Neural cell (in vitro differentiated cells): ENCODE results near the gene TMEM272. TPM values are rescaled to one million over a fixed set of nuclear protein-coding genes. Genes with fewer than 3 reads are reported as not detected.
"Not testable (repeated sequence)": the region's sequence is repeated elsewhere in the genome, so short reads cannot be mapped to it uniquely, and the experiment has no call there.

ENCODE experiments used
- H2AFZ ChIP-seq: fragments of 200-600, 300-800 bp; sonication (generic), shearing (Covaris generic); 2 replicates; pipeline ENCODE4 v1.6.0; 2014; ENCODE audit warnings: low read depth, mild to moderate bottlenecking, antibody characterized with exemption, low read length, moderate library complexity
- H3F3A ChIP-seq: fragments of 200-600 bp; shearing (Covaris generic); 2 replicates; pipeline ENCODE4 v1.6.1; 2016; ENCODE audit warnings: mild to moderate bottlenecking, moderate library complexity, mixed read lengths, antibody characterized with exemption, low read length; ENCODE audit not compliant: insufficient read depth, poor library complexity, severe bottlenecking
- H3K27ac ChIP-seq: fragments of 200-600, 300-800 bp; sonication (generic), shearing (Covaris generic); 2 replicates; pipeline ENCODE4 v1.5.1; 2014; ENCODE audit warnings: mild to moderate bottlenecking, low read length, moderate library complexity
- H3K27me3 ChIP-seq: fragments of 300-800, 200-600 bp; sonication (generic), shearing (Covaris generic); 2 replicates; pipeline ENCODE4 v1.6.0; 2014; ENCODE audit warnings: mild to moderate bottlenecking, low read depth, low read length, moderate library complexity; ENCODE audit not compliant: insufficient read depth
- H3K36me3 ChIP-seq: fragments of 300-800, 200-600 bp; sonication (generic), shearing (Covaris generic); 2 replicates; pipeline ENCODE4 v1.5.1; 2014; ENCODE audit warnings: mild to moderate bottlenecking, antibody characterized with exemption, low read length, moderate library complexity; ENCODE audit not compliant: insufficient read depth
- H3K4me2 ChIP-seq: fragments of 300-800, 200-600 bp; sonication (generic), shearing (Covaris generic); 2 replicates; pipeline ENCODE4 v1.6.0; 2014; ENCODE audit warnings: mild to moderate bottlenecking, low read length
- H3K4me3 ChIP-seq: fragments of 300-800, 200-600 bp; sonication (generic), shearing (Covaris generic); 2 replicates; pipeline ENCODE4 v1.5.1; 2014; ENCODE audit warnings: mild to moderate bottlenecking, low read length, moderate library complexity
- H3K79me2 ChIP-seq: fragments of 200-600 bp; shearing (Covaris generic); replicated peaks from 2 replicates; pipeline ENCODE4 v1.6.0; 2014; ENCODE audit warnings: mild to moderate bottlenecking, low read length, moderate library complexity; ENCODE audit not compliant: insufficient read depth
- H3K9ac ChIP-seq: fragments of 300-800, 200-600 bp; sonication (generic), shearing (Covaris generic); 2 replicates; pipeline ENCODE4 v1.6.1; 2016; ENCODE audit warnings: mild to moderate bottlenecking, low read length, mixed read lengths
- H3K9me2 ChIP-seq: fragments of 200-600 bp; shearing (Covaris generic); 2 replicates; pipeline ENCODE4 v1.6.1; 2016; ENCODE audit warnings: mild to moderate bottlenecking, low read length, mixed read lengths; ENCODE audit not compliant: insufficient read depth
- H3K9me3 ChIP-seq: fragments of 200-600, 300-800 bp; sonication (generic), shearing (Covaris generic); 2 replicates; pipeline ENCODE4 v1.6.1; 2016; ENCODE audit warnings: mild to moderate bottlenecking, mixed run types, low read length, moderate library complexity, mixed read lengths
- H4K20me1 ChIP-seq: fragments of 200-600 bp; shearing (Covaris generic); 2 replicates; pipeline ENCODE4 v1.6.1; 2016; ENCODE audit warnings: mild to moderate bottlenecking, mixed run types; ENCODE audit not compliant: insufficient read depth
- CTCF ChIP-seq: fragments of 450-650 bp; IDR thresholded peaks from 2 replicates; pipeline ENCODE4 v1.5.1; 2014; ENCODE audit warnings: antibody characterized with exemption, mild to moderate bottlenecking, moderate library complexity; ENCODE audit not compliant: poor library complexity, severe bottlenecking
- EP300 ChIP-seq: fragments of 450-650 bp; conservative IDR thresholded peaks from 2 replicates; pipeline ENCODE4 v1.6.1; 2014; ENCODE audit warnings: antibody characterized with exemption, mild to moderate bottlenecking, moderate library complexity; ENCODE audit not compliant: poor library complexity, severe bottlenecking
- EZH2 ChIP-seq: fragments of 200-600, 300-800 bp; shearing (Covaris generic), sonication (generic); IDR thresholded peaks from 2 replicates; pipeline ENCODE4 v1.6.1; 2014; ENCODE audit warnings: antibody characterized with exemption, low read length, borderline replicate concordance, mild to moderate bottlenecking; ENCODE audit not compliant: insufficient read depth, poor library complexity, severe bottlenecking
- MXI1 ChIP-seq: fragments of 450-650 bp; conservative IDR thresholded peaks from 2 replicates; pipeline ENCODE4 v1.6.1; 2014; ENCODE audit warnings: antibody characterized with exemption, mild to moderate bottlenecking; ENCODE audit not compliant: poor library complexity, severe bottlenecking
- POLR2AphosphoS5 ChIP-seq: IDR thresholded peaks from 2 replicates; pipeline ENCODE4 v1.6.1; 2012
- RAD21 ChIP-seq: fragments of 450-650 bp; conservative IDR thresholded peaks from 2 replicates; pipeline ENCODE4 v1.6.1; 2014; ENCODE audit warnings: antibody characterized with exemption, mild to moderate bottlenecking, moderate library complexity
- SMC3 ChIP-seq: fragments of 450-650 bp; conservative IDR thresholded peaks from 2 replicates; pipeline ENCODE4 v1.6.1; 2014; ENCODE audit warnings: antibody characterized with exemption, mild to moderate bottlenecking, moderate library complexity; ENCODE audit not compliant: poor library complexity
- TAF1 ChIP-seq: IDR thresholded peaks from 2 replicates; pipeline ENCODE4 v1.6.1; 2012; ENCODE audit warnings: low read depth
- polyA plus RNA-seq: library from polyadenylated mRNA; depleted of rRNA; stranded (reverse); fragments of >200 nt; gene quantifications from 2 replicates; pipeline ENCODE4 v1.2.3, GENCODE V29; 2014
- TF ChIP-seq, protein P1 (sequence below): IDR thresholded peaks from 2 replicates; pipeline ENCODE4 v1.6.1; 2012; ENCODE audit warnings: borderline replicate concordance

The TMEM272 gene
- polyA plus RNA-seq, 1 donor from 2014 or later: 0.77 TPM

DNA sequence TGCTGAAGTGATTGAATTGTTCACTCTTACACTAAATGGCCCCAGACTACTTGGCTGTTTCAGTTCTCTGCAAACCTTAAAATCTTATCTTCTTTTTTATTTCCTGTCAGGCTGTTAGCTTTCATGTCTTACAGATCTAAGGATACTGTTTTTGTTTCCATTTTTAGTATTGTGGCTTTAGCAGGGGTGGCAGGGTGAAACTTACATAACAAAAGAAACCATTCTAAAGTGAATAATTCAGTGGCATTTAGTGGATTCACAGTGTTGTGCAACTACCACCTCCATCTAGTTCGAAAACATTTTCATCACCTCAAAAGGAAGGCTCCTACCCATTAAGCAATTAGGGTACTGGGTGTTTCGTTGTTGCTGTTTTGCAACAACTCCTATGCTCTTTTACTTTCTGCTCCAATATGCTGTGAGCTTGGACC is 19.8 kb downstream of the TMEM272 start:
- Histone ChIP-seq H3K9me3 (no peaks in the 10 kb centered on the region), H3K27ac (no peak overlapping the region), H3K4me2 (no peak overlapping the region), H3K4me3 (no peak overlapping the region), H3K9me2 (no peaks in the 10 kb centered on the region), H3F3A (no peaks in the 10 kb centered on the region), H2AFZ (no peak overlapping the region), H3K9ac (no peak overlapping the region), H3K36me3 (no peaks in the 10 kb centered on the region), H3K27me3 (no peaks in the 10 kb centered on the region), H4K20me1 (no peaks in the 10 kb centered on the region), H3K79me2 (no peaks in the 10 kb centered on the region)
- TF ChIP-seq TAF1 (no peak), CTCF (no peak), EP300 (no peak), SMC3 (no peak), MXI1 (no peak), EZH2 (no peak), RAD21 (no peak), POLR2AphosphoS5 (no peak)
- TF ChIP-seq, protein P1, sequence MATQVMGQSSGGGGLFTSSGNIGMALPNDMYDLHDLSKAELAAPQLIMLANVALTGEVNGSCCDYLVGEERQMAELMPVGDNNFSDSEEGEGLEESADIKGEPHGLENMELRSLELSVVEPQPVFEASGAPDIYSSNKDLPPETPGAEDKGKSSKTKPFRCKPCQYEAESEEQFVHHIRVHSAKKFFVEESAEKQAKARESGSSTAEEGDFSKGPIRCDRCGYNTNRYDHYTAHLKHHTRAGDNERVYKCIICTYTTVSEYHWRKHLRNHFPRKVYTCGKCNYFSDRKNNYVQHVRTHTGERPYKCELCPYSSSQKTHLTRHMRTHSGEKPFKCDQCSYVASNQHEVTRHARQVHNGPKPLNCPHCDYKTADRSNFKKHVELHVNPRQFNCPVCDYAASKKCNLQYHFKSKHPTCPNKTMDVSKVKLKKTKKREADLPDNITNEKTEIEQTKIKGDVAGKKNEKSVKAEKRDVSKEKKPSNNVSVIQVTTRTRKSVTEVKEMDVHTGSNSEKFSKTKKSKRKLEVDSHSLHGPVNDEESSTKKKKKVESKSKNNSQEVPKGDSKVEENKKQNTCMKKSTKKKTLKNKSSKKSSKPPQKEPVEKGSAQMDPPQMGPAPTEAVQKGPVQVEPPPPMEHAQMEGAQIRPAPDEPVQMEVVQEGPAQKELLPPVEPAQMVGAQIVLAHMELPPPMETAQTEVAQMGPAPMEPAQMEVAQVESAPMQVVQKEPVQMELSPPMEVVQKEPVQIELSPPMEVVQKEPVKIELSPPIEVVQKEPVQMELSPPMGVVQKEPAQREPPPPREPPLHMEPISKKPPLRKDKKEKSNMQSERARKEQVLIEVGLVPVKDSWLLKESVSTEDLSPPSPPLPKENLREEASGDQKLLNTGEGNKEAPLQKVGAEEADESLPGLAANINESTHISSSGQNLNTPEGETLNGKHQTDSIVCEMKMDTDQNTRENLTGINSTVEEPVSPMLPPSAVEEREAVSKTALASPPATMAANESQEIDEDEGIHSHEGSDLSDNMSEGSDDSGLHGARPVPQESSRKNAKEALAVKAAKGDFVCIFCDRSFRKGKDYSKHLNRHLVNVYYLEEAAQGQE: no peak

DNA sequence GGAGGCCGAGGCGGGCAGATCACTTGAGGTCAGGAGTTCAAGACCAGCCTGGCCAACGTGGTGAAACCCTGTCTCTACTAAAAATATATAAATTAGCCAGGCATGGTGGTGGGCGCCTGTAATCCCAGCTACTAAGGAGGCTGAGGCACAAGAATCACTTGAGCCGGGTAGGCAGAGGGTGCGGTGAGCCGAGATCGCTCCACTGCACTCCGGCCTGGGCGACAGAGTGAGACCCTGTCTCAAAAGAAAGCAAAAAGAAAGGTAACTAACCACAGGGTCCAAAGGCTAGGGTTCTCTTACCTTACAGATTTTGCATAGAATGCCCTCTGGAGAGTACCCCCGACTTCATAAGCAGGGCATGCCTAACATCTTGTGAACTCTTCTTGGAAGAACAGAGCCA is 20.3 kb downstream of the TMEM272 start:
- H3K9me2 ChIP-seq, H3K36me3 ChIP-seq, H3K79me2 ChIP-seq, H3F3A ChIP-seq, H3K27me3 ChIP-seq, H3K4me2 ChIP-seq, H3K4me3 ChIP-seq, H3K27ac ChIP-seq, H2AFZ ChIP-seq, H3K9me3 ChIP-seq, H4K20me1 ChIP-seq, H3K9ac ChIP-seq: not testable (repeated sequence)

- H3F3A ChIP-seq: no peaks in the 10 kb centered on the region
- no peaks in the 10 kb centered on the region for H3K9me3 ChIP-seq
- H3K4me2 ChIP-seq: no peak overlapping the region
- H2AFZ ChIP-seq: no peak overlapping the region
- no peak overlapping the region for H3K9ac ChIP-seq
- H3K36me3 ChIP-seq: no peaks in the 10 kb centered on the region
- H3K27me3 ChIP-seq: no peaks in the 10 kb centered on the region
- no peak overlapping the region for H3K4me3 ChIP-seq
- no peaks in the 10 kb centered on the region for H3K9me2 ChIP-seq
- H4K20me1 ChIP-seq: no peaks in the 10 kb centered on the region
- no peak for TF ChIP-seq RAD21
- no peak for TF ChIP-seq MXI1
- TF ChIP-seq CTCF: no peak
- no peak for TF ChIP-seq POLR2AphosphoS5
- no peak for TF ChIP-seq TAF1
- TF ChIP-seq, protein P1: no peak
- no peak for TF ChIP-seq EP300
- TF ChIP-seq SMC3: no peak
- no peak for TF ChIP-seq EZH2
- no peaks in the 10 kb centered on the region for H3K79me2 ChIP-seq
- H3K27ac ChIP-seq: no peak overlapping the region
Measured at GRCh38 chr13:51823863-51824262, 21.1 kb downstream of the TMEM272 start.
